NOMO-1 treated with DMSO at 0.1 percent for 48 hours (cell line): ENCODE data around the gene AMN.

Experiments
- DNase-seq: peaks from one replicate; lab custom pipeline; 2025; ENCODE audit not compliant: unreplicated experiment; lab: John Stamatoyannopoulos, UW

AMN gene

DNA sequence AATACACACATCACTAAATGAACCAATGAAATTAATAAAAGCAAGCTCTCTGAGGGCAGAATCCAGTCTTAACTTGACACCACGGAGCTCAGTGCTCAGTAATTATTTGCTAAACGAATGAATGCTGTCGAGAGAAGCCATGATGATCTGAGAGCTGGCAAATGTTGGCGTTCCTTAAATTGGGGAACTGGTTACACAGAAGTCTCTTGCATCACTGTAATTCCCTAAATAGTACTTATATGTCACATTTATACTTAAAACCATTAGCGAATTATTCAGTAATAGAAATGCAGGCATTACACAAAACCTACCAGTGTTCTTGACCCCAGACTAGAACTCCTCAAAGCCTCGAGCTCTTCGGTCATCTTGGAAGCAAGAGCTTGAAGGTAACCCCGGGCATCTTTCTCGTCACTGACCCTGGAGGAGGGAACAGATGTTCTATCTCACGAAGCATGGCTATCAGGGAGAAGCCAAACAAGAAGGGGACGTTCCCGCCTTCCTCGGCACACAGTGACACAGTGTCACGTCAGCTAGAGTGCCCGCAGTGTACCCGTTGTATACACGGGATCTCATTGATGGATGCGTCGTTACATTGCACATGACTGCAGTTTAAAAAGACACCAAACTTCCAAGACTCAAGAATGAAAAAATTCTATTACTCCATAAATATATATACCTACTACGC lies 43.6 kb downstream of the AMN start:
- peak; percentile 47 for DNase-seq

- DNase-seq: no peak
Measured at GRCh38 chr14:102966681-102967505, 44.4 kb downstream of the AMN start.

DNA sequence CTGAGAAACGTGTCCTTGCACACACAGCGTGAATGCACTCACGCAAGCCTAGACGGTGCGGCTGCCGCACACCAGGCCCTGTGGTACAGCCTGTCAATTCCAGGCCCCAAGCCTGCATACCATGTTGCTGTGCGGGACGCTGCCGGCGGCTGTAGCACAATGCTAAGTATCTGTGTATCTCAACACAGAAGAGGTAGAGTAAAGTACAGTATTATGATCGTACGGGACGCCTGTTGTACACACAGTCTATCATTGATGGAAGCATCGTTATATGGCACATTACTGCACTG lies 45.0 kb downstream of the AMN start:
- DNase-seq: no peak

DNA sequence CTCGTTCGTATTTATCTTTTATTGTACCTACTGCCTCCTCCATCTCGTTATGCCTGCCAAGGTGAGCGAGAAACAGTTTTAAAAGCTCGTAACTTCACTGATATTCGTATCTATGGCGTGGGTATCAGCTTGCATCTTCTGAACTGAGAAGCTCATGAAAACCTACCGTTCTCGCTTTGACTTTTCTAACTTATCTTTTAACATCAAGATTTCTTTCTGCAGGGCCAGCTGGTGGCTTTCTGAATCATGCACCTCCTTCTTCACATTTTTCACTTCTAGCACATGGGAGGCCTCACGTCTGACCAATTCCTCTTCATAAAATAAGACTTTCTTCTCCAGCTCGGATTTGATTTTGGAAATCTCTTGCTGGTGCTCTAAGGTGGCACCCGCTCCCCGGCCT lies 45.8 kb downstream of the AMN start:
- no peak for DNase-seq

DNA sequence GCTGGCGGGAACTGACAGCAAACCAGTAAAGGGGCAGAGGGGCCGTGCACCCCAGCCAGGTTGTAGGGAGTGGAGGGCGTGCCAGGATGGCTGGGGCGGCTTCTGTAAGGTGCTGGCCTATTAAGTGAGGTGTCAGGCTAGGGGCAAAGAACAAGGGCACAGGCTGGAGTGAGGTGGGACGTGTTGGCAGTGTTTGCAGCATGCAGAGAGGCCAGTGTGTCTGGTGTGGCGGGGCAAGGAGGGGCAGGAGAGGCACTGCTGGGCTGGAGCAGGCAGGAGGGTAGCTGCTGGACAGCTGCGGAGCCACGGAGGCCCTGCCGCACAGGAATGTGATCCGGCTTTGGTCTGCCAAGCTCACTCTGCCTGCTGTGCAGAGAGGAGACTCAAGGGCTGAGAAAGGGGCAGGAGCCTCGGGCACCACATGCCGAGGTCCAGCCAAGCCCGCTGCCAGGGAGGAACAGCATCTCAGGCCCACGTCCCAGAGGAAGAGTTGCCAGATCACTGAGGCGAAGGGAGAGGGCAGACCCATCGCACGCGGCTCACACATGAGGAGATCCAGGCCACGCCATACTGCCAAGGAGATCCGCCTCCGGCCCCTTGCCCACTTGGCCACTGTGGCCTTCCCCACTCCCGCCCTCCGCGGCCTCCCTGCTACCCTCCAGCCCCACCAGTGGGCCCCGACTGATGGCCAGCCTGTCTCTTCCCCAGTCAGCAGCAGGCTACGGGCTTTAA lies 46.8 kb downstream of the AMN start:
- no peak for DNase-seq

DNA sequence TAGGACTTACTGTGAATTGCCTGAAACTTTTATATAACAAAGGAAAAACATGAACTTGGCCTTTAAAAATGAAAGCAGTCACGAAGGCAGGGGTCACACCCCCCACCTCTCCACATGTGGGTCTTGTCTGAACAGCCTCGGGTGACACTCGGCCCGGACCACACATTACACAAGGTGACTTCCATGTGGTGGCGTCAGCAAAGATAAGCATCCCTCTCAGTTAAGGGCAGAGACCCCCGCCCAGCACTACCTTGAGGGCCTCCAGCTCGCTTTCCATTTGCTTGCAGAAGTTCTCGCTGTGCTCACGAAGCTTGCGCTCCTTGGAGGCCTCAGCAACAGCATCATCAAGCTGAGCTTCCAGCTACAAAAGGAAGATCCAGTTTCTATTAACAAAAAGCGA lies 47.4 kb downstream of the AMN start:
- no peak for DNase-seq

- DNase-seq: no peak
Measured at GRCh38 chr14:102970496-102970895, 48.0 kb downstream of the AMN start.

DNA sequence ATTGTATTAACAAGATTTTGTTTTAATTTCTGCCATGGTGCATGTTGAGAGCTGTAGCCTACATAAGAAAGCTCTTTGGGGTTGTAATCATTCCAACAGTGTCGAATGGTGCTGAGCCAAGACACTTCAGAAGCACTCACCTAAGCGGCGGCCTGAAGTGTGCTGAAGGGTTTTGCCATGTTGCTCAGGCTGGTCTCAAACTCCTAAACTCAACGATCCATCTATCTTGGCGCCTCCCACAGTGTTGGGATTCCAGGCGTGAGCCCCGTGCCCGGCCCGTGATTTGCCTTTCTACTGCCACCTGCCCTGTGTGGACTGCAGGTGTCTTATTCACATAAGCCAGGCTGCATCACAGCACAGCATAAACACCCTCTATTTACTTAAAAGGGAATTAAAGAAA lies 48.9 kb downstream of the AMN start:
- no peak for DNase-seq

DNA sequence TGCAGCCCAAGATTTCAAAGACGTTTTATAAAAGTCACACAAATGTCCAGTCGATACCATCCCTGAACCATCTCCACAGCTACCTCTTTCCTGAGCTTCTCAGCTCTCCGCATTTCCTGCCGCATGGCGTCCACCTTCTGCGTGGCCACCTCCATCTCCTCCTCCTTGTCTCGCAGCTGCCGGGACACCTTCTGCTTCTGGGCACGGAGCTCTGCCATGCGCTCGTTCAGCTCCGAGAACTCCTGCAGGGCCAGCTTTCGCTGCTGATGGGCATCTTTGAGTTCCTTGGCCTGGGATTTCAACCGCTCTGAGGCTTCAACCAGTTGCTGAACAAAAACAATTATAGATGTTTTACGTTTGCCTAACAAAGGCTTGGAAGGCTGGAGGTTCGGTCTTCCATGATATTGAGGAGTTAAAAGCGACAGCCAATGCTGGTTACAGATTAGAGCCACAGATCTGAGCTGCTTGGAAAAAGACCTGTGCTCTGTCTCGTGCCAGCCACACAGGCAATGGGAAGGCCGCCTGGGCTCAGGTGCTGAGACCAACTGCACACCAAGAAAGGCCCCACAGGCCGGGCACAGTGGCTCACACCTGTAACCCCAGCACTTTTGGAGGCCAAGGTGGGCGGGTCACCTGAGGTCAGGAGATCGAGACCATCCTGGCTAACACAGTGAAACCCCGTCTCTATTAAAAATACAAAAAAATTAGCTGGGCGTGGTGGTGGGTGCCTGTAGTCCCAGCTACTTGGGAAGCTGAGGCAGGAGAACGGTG lies 49.6 kb downstream of the AMN start:
- DNase-seq: no peak

DNA sequence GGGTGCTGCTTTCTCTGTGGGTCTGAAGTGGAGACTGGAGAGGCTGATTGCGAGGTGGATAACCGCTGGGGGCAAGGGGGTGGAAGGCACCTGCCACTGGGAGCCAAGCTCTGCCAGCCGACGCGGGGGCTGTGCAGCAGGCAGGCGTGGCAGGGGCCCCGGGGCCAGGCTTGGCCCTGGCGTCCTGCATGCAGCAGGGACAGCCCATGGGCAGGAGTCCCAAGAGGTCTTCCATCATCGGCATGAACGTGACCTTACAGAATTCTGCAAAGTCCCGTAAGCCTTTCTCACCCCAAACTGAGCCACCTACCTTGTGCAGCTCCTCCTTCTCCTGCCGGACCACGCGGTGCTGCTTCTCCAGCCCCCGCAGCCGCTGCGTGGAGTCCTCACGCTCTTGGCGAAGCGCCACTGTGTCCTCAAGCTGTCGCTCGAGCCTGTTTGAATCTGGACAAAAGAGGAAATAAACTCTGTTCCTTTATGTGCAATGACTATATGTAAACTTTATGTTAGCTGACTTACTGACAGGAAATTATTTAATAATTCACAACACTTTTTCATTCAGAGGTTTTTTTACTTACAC lies 51.3 kb downstream of the AMN start:
- DNase-seq: no peak

DNA sequence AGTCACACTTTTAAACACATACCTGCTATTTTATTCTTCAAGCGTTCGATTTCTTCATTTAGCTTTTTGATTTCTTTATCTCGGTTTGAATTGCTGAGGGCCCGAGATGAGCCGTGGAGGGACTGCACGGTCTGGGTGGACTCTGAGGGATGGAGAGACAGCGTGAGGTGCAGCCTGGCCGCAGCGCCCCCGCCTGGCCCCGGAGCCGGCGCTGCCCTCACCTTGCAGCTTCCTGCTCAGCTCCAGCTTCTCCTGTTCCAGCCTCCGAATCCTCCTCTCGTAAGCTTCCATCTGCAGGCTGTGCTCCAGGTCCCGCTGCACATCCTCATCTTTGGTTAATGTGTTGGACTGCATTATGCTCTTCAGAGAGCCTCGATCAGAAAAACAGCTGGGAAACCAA lies 53.2 kb downstream of the AMN start:
- no peak for DNase-seq

GRCh38 chr14:102977475-102977874 lies 55.0 kb downstream of the AMN start:
- DNase-seq: no peak

GRCh38 chr14:102979406-102979805 lies 56.9 kb downstream of the AMN start:
- DNase-seq: no peak

GRCh38 chr14:102980409-102980810 lies 57.9 kb downstream of the AMN start:
- DNase-seq: no peak
